ENCODE results near the gene SLC26A6.

The SLC26A6 gene

DNA sequence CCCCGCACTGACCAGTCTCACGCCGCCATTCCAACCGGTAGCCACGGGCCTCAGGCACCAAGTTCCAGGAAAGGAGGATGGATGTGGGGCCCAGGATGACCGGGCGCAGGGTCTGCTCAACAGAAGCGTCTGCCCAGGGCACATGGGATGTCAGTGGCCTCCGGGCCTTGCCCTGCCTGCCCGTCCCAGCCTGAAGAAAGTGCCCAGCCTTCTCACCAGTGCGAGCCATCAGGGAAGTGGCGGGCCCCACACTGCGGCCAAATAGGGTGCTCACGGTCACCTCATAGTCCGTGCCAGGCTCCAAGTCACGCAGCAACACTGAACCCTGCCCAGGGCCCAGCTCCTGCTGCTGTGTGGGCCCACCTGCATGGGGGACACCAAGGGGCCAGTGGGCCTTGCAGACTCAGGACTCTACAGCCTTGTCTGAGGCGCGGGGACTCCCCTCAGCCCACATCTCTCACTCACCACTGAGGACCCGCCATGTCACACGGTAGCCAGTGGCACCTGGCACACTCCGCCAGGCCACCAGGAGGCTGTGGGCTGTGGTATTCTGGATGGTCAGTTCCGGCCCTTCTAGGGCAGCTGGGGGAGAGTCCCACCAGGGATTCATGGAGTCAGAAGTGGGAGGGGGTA is 43.3 kb downstream of the SLC26A6 start:
- Histone ChIP-seq H3K4me3 (ENCODE audit: low read length) (no peak overlapping the region), H3K9me3 (ENCODE audit: control insufficient read depth, low read length) (no peaks in the 10 kb centered on the region), H3K27me3 (ENCODE audit: control insufficient read depth, insufficient read depth, low read length) (peaks cover 42% of the 10 kb centered on the region), H3K36me3 (ENCODE audit: control insufficient read depth, insufficient read depth, low read length) (no peaks in the 10 kb centered on the region), H3K9ac (ENCODE audit: low read length) (no peak overlapping the region), H3K4me1 (ENCODE audit: control insufficient read depth, insufficient read depth, low read length) (peaks cover 19% of the 10 kb centered on the region)

DNA sequence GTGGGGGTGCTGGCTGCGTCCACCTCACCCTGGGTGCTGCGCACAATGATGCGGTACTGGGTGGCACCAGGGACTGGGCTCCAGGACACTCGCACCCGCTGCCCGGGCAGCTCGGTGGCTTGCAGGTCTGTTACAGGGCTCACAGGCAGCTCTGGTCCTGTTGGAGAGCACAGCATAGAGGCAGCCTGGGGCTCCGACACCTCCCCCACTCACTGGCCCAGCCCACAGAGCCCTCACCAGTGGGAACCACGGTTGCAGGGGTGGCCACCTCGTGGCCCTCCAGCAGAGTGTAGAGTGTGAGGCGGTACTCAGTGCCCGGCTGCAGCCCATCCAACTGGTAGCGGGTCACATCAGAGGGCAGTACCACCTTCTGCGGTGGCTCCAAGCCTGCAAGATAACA is 43.8 kb downstream of the SLC26A6 start:
- Histone ChIP-seq H3K4me3 (ENCODE audit: low read length) (no peak overlapping the region), H3K36me3 (ENCODE audit: control insufficient read depth, insufficient read depth, low read length) (no peaks in the 10 kb centered on the region), H3K4me1 (ENCODE audit: control insufficient read depth, insufficient read depth, low read length) (peaks cover 19% of the 10 kb centered on the region), H3K9me3 (ENCODE audit: control insufficient read depth, low read length) (no peaks in the 10 kb centered on the region), H3K27me3 (ENCODE audit: control insufficient read depth, insufficient read depth, low read length) (peaks cover 42% of the 10 kb centered on the region), H3K9ac (ENCODE audit: low read length) (no peak overlapping the region)

DNA sequence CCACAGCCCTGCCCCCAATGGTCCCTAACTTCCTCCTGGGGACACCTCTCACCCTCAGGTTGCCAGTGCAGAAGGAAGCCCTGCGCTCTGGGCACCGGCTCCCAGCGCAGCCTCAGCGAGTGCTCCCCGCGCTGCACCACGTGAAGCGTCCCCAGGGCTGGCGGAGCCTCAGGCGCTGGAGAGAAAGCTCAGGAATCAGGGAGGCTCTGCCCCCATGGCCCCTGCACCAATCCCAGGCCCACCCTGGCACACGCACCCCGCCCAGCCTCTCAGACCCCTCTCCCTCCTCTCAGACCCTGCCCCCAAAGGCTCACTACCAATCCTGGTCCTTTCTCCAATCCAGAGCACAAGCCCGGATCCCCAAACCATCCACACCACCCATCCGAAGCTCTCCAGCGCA is 47.0 kb downstream of the SLC26A6 start:
- Histone ChIP-seq H3K9ac (ENCODE audit: low read length) (no peak overlapping the region), H3K4me3 (ENCODE audit: low read length) (no peak overlapping the region), H3K4me1 (ENCODE audit: control insufficient read depth, insufficient read depth, low read length) (no peaks in the 10 kb centered on the region), H3K36me3 (ENCODE audit: control insufficient read depth, insufficient read depth, low read length) (no peaks in the 10 kb centered on the region), H3K9me3 (ENCODE audit: control insufficient read depth, low read length) (no peaks in the 10 kb centered on the region), H3K27me3 (ENCODE audit: control insufficient read depth, insufficient read depth, low read length) (peaks cover 18% of the 10 kb centered on the region)

DNA sequence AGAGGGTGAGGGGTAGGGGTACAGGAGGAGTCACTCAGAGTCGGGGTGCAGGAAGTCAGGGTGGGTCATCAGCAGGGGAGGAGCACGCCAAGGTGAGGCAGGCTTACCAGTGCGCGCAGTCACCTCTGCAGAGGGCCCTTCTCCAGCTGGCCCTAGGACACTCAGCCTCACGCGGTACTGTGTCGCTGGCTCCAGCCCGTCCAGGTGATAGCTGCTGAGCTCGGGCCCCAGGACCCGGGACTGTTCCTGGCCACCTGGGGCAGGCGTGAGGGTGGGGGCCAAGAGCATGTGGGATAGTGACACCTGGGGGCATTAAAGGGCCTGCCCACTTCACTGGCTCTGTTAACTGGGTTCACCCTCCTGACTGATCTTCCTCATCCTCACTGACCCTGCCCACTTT is 47.6 kb downstream of the SLC26A6 start:
- H3K9ac ChIP-seq (ENCODE audit: low read length) = no peak overlapping the region
- H3K36me3 ChIP-seq (ENCODE audit: control insufficient read depth, insufficient read depth, low read length) = no peaks in the 10 kb centered on the region
- no peaks in the 10 kb centered on the region for H3K9me3 ChIP-seq (ENCODE audit: control insufficient read depth, low read length)
- H3K27me3 ChIP-seq (ENCODE audit: control insufficient read depth, insufficient read depth, low read length) = peaks cover 17% of the 10 kb centered on the region
- H3K4me1 ChIP-seq (ENCODE audit: control insufficient read depth, insufficient read depth, low read length) = no peaks in the 10 kb centered on the region
- no peak overlapping the region for H3K4me3 ChIP-seq (ENCODE audit: low read length)

DNA sequence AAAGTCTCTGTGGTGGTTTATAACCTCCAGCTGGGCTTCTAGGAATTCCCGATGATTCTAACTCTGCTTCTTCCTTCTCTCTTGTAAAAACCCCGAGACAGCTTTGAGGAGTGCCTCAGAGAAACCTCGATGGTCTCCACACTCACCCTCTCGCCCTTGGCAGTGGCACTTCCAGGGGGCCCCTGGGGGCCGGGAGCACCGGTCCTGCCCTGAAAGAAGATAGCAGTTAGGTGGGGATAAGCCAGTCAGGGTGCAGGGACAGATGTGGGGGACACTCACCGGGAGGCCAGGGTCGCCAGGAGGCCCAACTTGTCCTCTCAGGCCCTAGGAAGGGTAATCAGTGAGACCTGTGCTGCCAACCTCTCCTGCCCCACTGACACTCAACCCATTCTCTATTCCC is 49.9 kb downstream of the SLC26A6 start:
- peaks cover 17% of the 10 kb centered on the region for H3K27me3 ChIP-seq (ENCODE audit: control insufficient read depth, insufficient read depth, low read length)
- H3K4me3 ChIP-seq (ENCODE audit: low read length) = no peak overlapping the region
- no peak overlapping the region for H3K9ac ChIP-seq (ENCODE audit: low read length)
- no peaks in the 10 kb centered on the region for H3K36me3 ChIP-seq (ENCODE audit: control insufficient read depth, insufficient read depth, low read length)
- no peaks in the 10 kb centered on the region for H3K4me1 ChIP-seq (ENCODE audit: control insufficient read depth, insufficient read depth, low read length)
- no peaks in the 10 kb centered on the region for H3K9me3 ChIP-seq (ENCODE audit: control insufficient read depth, low read length)

DNA sequence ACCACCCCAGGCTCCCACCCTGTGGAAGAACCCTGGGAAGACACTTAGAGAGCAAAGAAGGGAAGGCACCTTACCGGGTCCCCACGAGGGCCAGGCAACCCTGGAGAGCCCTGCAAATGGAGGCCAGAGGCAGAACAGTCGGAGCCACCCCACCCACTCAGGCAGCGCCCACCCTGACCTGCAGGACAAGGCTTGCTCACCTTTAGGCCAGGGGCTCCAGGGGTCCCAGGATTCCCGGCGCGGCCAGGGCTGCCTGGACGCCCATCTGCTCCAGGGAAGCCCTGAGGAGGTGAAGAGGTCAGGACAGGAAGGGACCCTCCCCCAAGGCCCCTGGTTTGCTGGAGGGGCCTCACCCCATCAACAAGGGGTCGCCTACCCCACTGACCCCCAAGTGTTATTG is 50.4 kb downstream of the SLC26A6 start:
- H3K27me3 ChIP-seq (ENCODE audit: control insufficient read depth, insufficient read depth, low read length) = peaks cover 17% of the 10 kb centered on the region
- no peaks in the 10 kb centered on the region for H3K36me3 ChIP-seq (ENCODE audit: control insufficient read depth, insufficient read depth, low read length)
- no peak overlapping the region for H3K9ac ChIP-seq (ENCODE audit: low read length)
- no peaks in the 10 kb centered on the region for H3K4me1 ChIP-seq (ENCODE audit: control insufficient read depth, insufficient read depth, low read length)
- H3K4me3 ChIP-seq (ENCODE audit: low read length) = no peak overlapping the region
- H3K9me3 ChIP-seq (ENCODE audit: control insufficient read depth, low read length) = no peaks in the 10 kb centered on the region

DNA sequence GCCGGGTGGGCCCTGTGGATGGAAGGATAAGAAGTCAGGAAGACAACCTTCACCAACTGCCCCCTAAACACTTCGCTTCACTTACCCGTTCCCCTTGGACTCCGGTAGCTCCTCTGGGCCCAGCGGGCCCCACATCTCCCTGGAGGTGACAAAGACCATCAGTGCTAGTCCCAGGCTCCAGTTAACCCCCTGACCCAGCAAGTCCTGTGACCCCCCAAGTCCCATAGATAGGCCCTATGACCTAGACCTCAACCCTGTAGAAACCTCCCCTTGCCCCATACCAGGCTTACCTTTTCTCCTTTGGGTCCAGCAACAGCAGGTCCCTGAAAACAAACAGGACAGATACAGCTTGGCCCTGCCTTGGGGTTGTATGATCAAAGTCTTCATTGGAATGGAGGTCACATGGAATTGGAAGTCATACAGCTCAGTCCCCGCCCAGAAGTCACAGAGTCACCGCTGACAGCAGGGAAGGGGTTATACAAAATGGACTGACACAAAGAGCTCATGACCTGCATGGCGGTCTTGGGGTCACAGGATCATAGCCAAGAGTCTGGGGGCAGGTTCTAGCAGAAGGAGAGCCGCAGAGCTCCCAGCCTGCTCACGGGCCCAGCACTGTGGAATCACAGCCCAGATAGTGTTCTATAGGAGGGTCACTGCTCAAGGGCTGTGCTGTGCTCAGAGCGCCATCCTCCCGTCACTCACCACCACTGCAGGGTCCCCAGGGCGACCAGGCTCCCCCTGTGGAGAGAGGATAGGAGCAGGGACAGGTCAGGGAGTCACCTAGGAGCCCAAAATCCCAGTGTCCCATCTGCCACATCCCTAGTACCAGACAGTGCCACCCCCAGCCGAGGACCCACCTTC is 53.4 kb downstream of the SLC26A6 start:
- no peaks in the 10 kb centered on the region for H3K9me3 ChIP-seq (ENCODE audit: control insufficient read depth, low read length)
- H3K4me1 ChIP-seq (ENCODE audit: control insufficient read depth, insufficient read depth, low read length) = no peaks in the 10 kb centered on the region
- H3K9ac ChIP-seq (ENCODE audit: low read length) = no peak overlapping the region
- no peaks in the 10 kb centered on the region for H3K27me3 ChIP-seq (ENCODE audit: control insufficient read depth, insufficient read depth, low read length)
- H3K4me3 ChIP-seq (ENCODE audit: low read length) = no peak overlapping the region
- H3K36me3 ChIP-seq (ENCODE audit: control insufficient read depth, insufficient read depth, low read length) = no peaks in the 10 kb centered on the region

DNA sequence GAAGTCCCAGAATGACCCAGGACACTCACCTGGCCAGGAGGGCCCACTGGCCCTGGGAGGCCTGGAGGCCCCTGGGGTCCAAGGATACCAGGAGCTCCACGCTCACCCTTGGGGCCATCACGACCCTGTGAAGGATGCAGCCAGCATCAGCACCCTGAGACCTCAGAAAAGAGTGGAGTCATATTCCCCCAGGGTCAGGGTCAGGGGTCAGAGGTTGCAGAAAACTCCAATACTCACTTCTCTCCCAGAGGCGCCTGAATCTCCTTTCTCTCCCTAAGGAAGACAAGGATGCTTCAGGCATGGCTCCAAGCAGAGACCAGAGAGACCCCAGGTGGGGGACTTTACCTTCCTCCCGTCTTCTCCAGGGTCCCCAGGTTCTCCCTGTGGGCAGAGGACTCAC is 58.6 kb downstream of the SLC26A6 start:
- Histone ChIP-seq H3K4me3 (ENCODE audit: low read length) (no peak overlapping the region), H3K36me3 (ENCODE audit: control insufficient read depth, insufficient read depth, low read length) (no peaks in the 10 kb centered on the region), H3K9ac (ENCODE audit: low read length) (no peak overlapping the region), H3K4me1 (ENCODE audit: control insufficient read depth, insufficient read depth, low read length) (no peaks in the 10 kb centered on the region), H3K9me3 (ENCODE audit: control insufficient read depth, low read length) (no peaks in the 10 kb centered on the region), H3K27me3 (ENCODE audit: control insufficient read depth, insufficient read depth, low read length) (no peaks in the 10 kb centered on the region)

All from mucosa of stomach (tissue), 1 donor.